HCT116 (cell line): ENCODE measurements around the gene CHDH. TPM values are rescaled to one million over a fixed set of nuclear protein-coding genes. Genes with fewer than 3 reads are reported as not detected.

Experiments used
- ATAC-seq: fragments of 200-7000 bp; cut with Tn5 transposase; 2 replicates; pipeline ENCODE4 v1.9.1; 2020; ENCODE audit warnings: mild to moderate bottlenecking, moderate library complexity
- BruUV-seq: library from RNA; stranded (reverse); fragments of 400-500 nt; replicated peaks from 2 replicates; lab custom pipeline; 2021; lab: Mats Ljungman, UMichigan
- CTCF ChIA-PET: fragments of 300-600 bp; sonication (Branson Sonifier 250); formaldehyde crosslinking; loops from one replicate; lab custom pipeline; 2021; ENCODE audit warnings: antibody characterized with exemption; lab: Charles Lee
- POLR2A ChIA-PET: fragments of 300-600, 350-600 bp; sonication (Branson Sonifier 250); formaldehyde crosslinking; loops from one replicate; lab custom pipeline; 2021; ENCODE audit warnings: antibody characterized with exemption; lab: Charles Lee
- RAD21 ChIA-PET, 2 experiments: fragments of 300-600 bp; sonication (Branson Sonifier 250); formaldehyde crosslinking; loops; one replicate each; lab custom pipeline; 2023; ENCODE audit warnings: low total read pairs in 2 of 2; ENCODE audit not compliant: uncharacterized antibody in 2 of 2, unreplicated experiment in 2 of 2, low non-redundant PET in 1 of 2; lab: Charles Lee
- DNase-seq: peaks from one replicate; pipeline ENCODE4 v3.0.0-alpha.2; 2010; ENCODE audit warnings: low read depth, low spot score
- H2AFZ ChIP-seq: fragments of 200-600 bp; shearing (Covaris generic), sonication (generic); 2 replicates; pipeline ENCODE4 v1.6.1; 2017; ENCODE audit warnings: low read depth, mixed run types, mixed read lengths, antibody characterized with exemption, low read length; ENCODE audit not compliant: poor library complexity, severe bottlenecking
- H3K27ac ChIP-seq: 2 replicates; pipeline ENCODE4 v1.5.1; 2012; ENCODE audit warnings: low read depth, low read length
- H3K27me3 ChIP-seq: fragments of 200-600 bp; sonication (generic); 2 replicates; pipeline ENCODE4 v1.6.1; 2016; ENCODE audit warnings: mixed run types, low read length, mixed read lengths; ENCODE audit not compliant: insufficient read depth
- H3K36me3 ChIP-seq, 2 experiments: fragments of 200-500 bp in 1 of 2; fragments of 200-600 bp in 1 of 2; sonication (Bioruptor generic) in 1 of 2; sonication (generic) in 1 of 2; 2 replicates each; pipeline versions ENCODE4 v1.5.1 to v1.6.1; 2014 to 2016; ENCODE audit warnings: low read length in 2 of 2, inconsistent platforms in 1 of 2, mixed read lengths in 1 of 2, mixed run types in 1 of 2; ENCODE audit not compliant: insufficient read depth in 2 of 2, control insufficient read depth in 1 of 2
- H3K4me1 ChIP-seq, 2 experiments: fragments of 200-600 bp in 1 of 2; sonication (generic) in 1 of 2; 2 replicates each; pipeline versions ENCODE4 v1.5.1 to v1.6.1; 2012 to 2017; ENCODE audit warnings: low read length in 2 of 2, inconsistent platforms in 1 of 2, mild to moderate bottlenecking in 1 of 2, mixed read lengths in 1 of 2, mixed run types in 1 of 2, moderate library complexity in 1 of 2; ENCODE audit not compliant: insufficient read depth in 2 of 2, control insufficient read depth in 1 of 2
- H3K4me2 ChIP-seq: fragments of 200-600 bp; sonication (generic); 2 replicates; pipeline ENCODE4 v1.6.1; 2017; ENCODE audit warnings: mixed run types, low read length, mixed read lengths
- H3K4me3 ChIP-seq, 2 experiments: fragments of 200-600 bp in 1 of 2; sonication (generic) in 1 of 2; replicated peaks in 1 of 2; 2 replicates each; pipeline ENCODE4 v1.5.1; 2011 to 2016; ENCODE audit warnings: low read length in 2 of 2, control low read depth in 1 of 2, low read depth in 1 of 2, mild to moderate bottlenecking in 1 of 2, mixed read lengths in 1 of 2, mixed run types in 1 of 2
- H3K79me2 ChIP-seq: fragments of 200-600 bp; sonication (generic); 2 replicates; pipeline ENCODE4 v1.6.1; 2017; ENCODE audit warnings: mild to moderate bottlenecking, mixed run types, low read length, moderate library complexity, mixed read lengths; ENCODE audit not compliant: insufficient read depth
- H3K9ac ChIP-seq: fragments of 200-600 bp; sonication (generic); 2 replicates; pipeline ENCODE4 v1.6.1; 2016; ENCODE audit warnings: low read length, mixed read lengths
- H3K9me2 ChIP-seq: fragments of 200-600 bp; sonication (generic), shearing (Covaris generic); 2 replicates; pipeline ENCODE4 v1.6.1; 2017; ENCODE audit warnings: mixed run types, mild to moderate bottlenecking, moderate library complexity; ENCODE audit not compliant: insufficient read depth
- H3K9me3 ChIP-seq, 2 experiments: fragments of 200-500 bp in 1 of 2; fragments of 200-600 bp in 1 of 2; sonication (Bioruptor generic) in 1 of 2; sonication (generic) in 1 of 2; 2 replicates each; pipeline ENCODE4 v1.6.1; 2014 to 2017; ENCODE audit warnings: low read length in 2 of 2, mixed read lengths in 2 of 2, inconsistent platforms in 1 of 2, low read depth in 1 of 2, mild to moderate bottlenecking in 1 of 2, mixed run types in 1 of 2, moderate library complexity in 1 of 2; ENCODE audit not compliant: control insufficient read depth in 1 of 2, insufficient read depth in 1 of 2
- H4K20me1 ChIP-seq: fragments of 200-600 bp; sonication (generic), shearing (Covaris generic); 2 replicates; pipeline ENCODE4 v1.6.1; 2017; ENCODE audit warnings: mixed run types, mild to moderate bottlenecking, moderate library complexity; ENCODE audit not compliant: insufficient read depth
- EGR1 ChIP-seq: IDR thresholded peaks from 2 replicates; pipeline ENCODE4 v1.6.1; 2012; ENCODE audit warnings: low read depth
- ELF1 ChIP-seq: IDR thresholded peaks from 2 replicates; pipeline ENCODE4 v1.6.1; 2012; ENCODE audit warnings: low read depth, borderline replicate concordance
- FOSL1 ChIP-seq: IDR thresholded peaks from 2 replicates; pipeline ENCODE4 v1.6.1; 2012; ENCODE audit warnings: low read depth
- JUND ChIP-seq: IDR thresholded peaks from 2 replicates; pipeline ENCODE4 v1.6.1; 2012
- RAD21 ChIP-seq: IDR thresholded peaks from 2 replicates; pipeline ENCODE4 v1.6.1; 2012; ENCODE audit warnings: low read depth, mild to moderate bottlenecking
- REST ChIP-seq: IDR thresholded peaks from 2 replicates; pipeline ENCODE4 v1.6.1; 2012; ENCODE audit warnings: low read depth
- SIN3A ChIP-seq: IDR thresholded peaks from 2 replicates; pipeline ENCODE4 v1.6.1; 2012; ENCODE audit warnings: low read depth
- SP1 ChIP-seq: IDR thresholded peaks from 2 replicates; pipeline ENCODE4 v1.6.1; 2012; ENCODE audit warnings: low read depth
- TCF7L2 ChIP-seq: IDR thresholded peaks from 2 replicates; pipeline ENCODE4 v1.7.0; 2011; ENCODE audit warnings: borderline replicate concordance, inconsistent platforms; ENCODE audit not compliant: insufficient read depth, insufficient read length; ENCODE audit errors: extremely low read depth
- ZFX ChIP-seq: fragments of 450-650 bp; IDR thresholded peaks from 2 replicates; pipeline ENCODE4 v1.6.1; 2017
- ZNF274 ChIP-seq: fragments of 200-500 bp; sonication (Bioruptor generic); IDR thresholded peaks from 2 replicates; pipeline ENCODE4 v1.6.1; 2014; ENCODE audit warnings: mild to moderate bottlenecking, low read depth, low read length, inconsistent platforms
- intact Hi-C: fragments of 100-400 bp; cut with micrococcal nuclease; formaldehyde crosslinking; loops from 2 replicates; pipeline ENCODE4 v1.10.0; 2022
- total RNA-seq: library from RNA; stranded (reverse); gene quantifications from one replicate; pipeline ENCODE4 v1.2.1, GENCODE V29; 2021; ENCODE audit not compliant: unreplicated experiment

Gene CHDH
- total RNA-seq, 1 experiment from 2014 or later: 10.8 TPM

GRCh38 chr3:53811143-53811927 is 34.9 kb downstream of the CHDH start (continued):
- no peak for TF ChIP-seq REST
- TF ChIP-seq ZFX: no peak

- H3K4me3 ChIP-seq: no peak overlapping the region
- H3K27me3 ChIP-seq: no peaks in the 10 kb centered on the region
- intact Hi-C loops: no loop called here
- H3K79me2 ChIP-seq: no peaks in the 10 kb centered on the region
- H3K9me2 ChIP-seq: no peaks in the 10 kb centered on the region
- CTCF ChIA-PET: no interaction called here
- no peak overlapping the region for H3K9ac ChIP-seq
- TF ChIP-seq ZNF274: no peak
- TF ChIP-seq SP1: no peak
- no peak for TF ChIP-seq FOSL1
- TF ChIP-seq REST: no peak
- no peak for TF ChIP-seq SIN3A
- no peak for TF ChIP-seq ELF1
- no peak for TF ChIP-seq JUND
- TF ChIP-seq TCF7L2: no peak
- TF ChIP-seq RAD21: no peak
- no peak for TF ChIP-seq ZFX
- TF ChIP-seq EGR1: no peak
- no peaks in the 10 kb centered on the region for H3K9me3 ChIP-seq
- RAD21 ChIA-PET: no interaction called here
- BruUV-seq: no TSS peak
- H2AFZ ChIP-seq: no peak overlapping the region
- no peak for DNase-seq
- H4K20me1 ChIP-seq: no peaks in the 10 kb centered on the region
- no peak overlapping the region for H3K4me2 ChIP-seq
- no peak for ATAC-seq
- H3K4me1 ChIP-seq: peaks cover 6 to 18% of the 10 kb centered on the region in 2 experiments
- no peak overlapping the region for H3K27ac ChIP-seq
- no peaks in the 10 kb centered on the region for H3K36me3 ChIP-seq
- POLR2A ChIA-PET: no interaction called here
Observed at GRCh38 chr3:53809764-53810400, 36.3 kb downstream of the CHDH start.
